ENCODE data around the gene VPS35L.

- no peak for TF ChIP-seq CTCF (IDR thresholded peaks at IDR 0.05)
- TF ChIP-seq EZH2 (IDR thresholded peaks at IDR 0.05; ENCODE audit: borderline replicate concordance, insufficient read depth, low read depth, low read length, poor library complexity, severe bottlenecking) = no peak
These were observed 135.7 kb downstream of the VPS35L start for GRCh38 chr16:19691161-19691711.
